Liver (tissue), 3 donors: ENCODE data around the gene SRGAP3.

Experiments
- CTCF ChIP-seq: fragments of 150-350 bp; IDR thresholded peaks from 2 replicates; pipeline ENCODE4 v1.5.1; 2017; ENCODE audit warnings: improper control_type of control experiment, low read depth, low read length; ENCODE audit not compliant: missing input control
- FOXA1 ChIP-seq: IDR thresholded peaks from 2 replicates; pipeline ENCODE4 v1.6.1; 2016; ENCODE audit warnings: antibody characterized with exemption
- GABPA ChIP-seq, 2 donors: IDR thresholded peaks in 1 of 2; conservative IDR thresholded peaks in 1 of 2; 2 replicates each; pipeline ENCODE4 v1.6.1; 2016; ENCODE audit warnings: antibody characterized with exemption in 2 of 2, mild to moderate bottlenecking in 1 of 2, moderate library complexity in 1 of 2
- HNF4A ChIP-seq, 2 donors: conservative IDR thresholded peaks; 2 replicates each; pipeline ENCODE4 v1.6.1; 2016; ENCODE audit warnings: antibody characterized with exemption in 2 of 2, mild to moderate bottlenecking in 2 of 2
- JUND ChIP-seq, 2 donors: IDR thresholded peaks; 2 replicates each; pipeline ENCODE4 v1.6.1; 2016; ENCODE audit warnings: antibody characterized with exemption in 2 of 2
- MAX ChIP-seq: IDR thresholded peaks from 2 replicates; pipeline ENCODE4 v1.6.1; 2016; ENCODE audit warnings: antibody characterized with exemption
- NR2F2 ChIP-seq: IDR thresholded peaks from 2 replicates; pipeline ENCODE4 v1.6.1; 2016; ENCODE audit warnings: antibody characterized with exemption
- RAD21 ChIP-seq, 2 donors: IDR thresholded peaks; 2 replicates each; pipeline ENCODE4 v1.6.1; 2016; ENCODE audit warnings: antibody characterized with exemption in 2 of 2, mild to moderate bottlenecking in 2 of 2
- REST ChIP-seq: IDR thresholded peaks from 2 replicates; pipeline ENCODE4 v1.6.1; 2016; ENCODE audit warnings: antibody characterized with exemption, mild to moderate bottlenecking
- RXRA ChIP-seq, 2 donors: IDR thresholded peaks; 2 replicates each; pipeline ENCODE4 v1.6.1; 2017 to 2018; ENCODE audit warnings: antibody characterized with exemption in 2 of 2, mild to moderate bottlenecking in 1 of 2
- TAF1 ChIP-seq: conservative IDR thresholded peaks from 2 replicates; pipeline ENCODE4 v1.6.1; 2016; ENCODE audit warnings: antibody characterized with exemption, mild to moderate bottlenecking
- YY1 ChIP-seq: IDR thresholded peaks from 2 replicates; pipeline ENCODE4 v1.6.1; 2016; ENCODE audit warnings: antibody characterized with exemption, mild to moderate bottlenecking
- TF ChIP-seq, protein P1 (sequence below): IDR thresholded peaks from 2 replicates; pipeline ENCODE4 v1.6.1; 2016; ENCODE audit warnings: antibody characterized with exemption
- donor health status: healthy.
- donor health status: healthy.

DNA sequence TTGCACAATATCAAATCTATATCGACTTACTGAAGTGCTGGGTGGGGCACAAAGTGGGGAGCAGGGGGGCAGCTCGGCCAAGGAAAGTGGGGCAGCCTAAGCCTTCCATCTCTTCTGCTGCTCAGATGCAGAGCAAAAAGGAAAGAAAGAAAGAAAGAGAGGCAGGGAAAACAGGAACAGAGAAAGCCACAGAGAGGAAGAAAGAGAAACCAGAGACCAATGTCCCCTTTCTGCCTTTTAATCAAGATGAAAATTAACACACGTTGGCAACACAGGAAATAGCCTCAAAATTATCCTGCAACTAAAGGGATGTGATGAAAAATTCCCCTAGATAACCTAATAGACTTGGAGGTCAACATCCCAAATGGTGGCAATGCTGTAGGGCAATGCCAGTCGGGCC is 214.0 kb downstream of the SRGAP3 start:
- TF ChIP-seq CTCF (no peak), REST (no peak), JUND (IDR thresholded peaks at IDR 0.05) (no peak), RXRA (IDR thresholded peaks at IDR 0.05) (no peak), MAX (no peak), RAD21 (IDR thresholded peaks at IDR 0.05) (no peak), GABPA (IDR thresholded peaks at IDR 0.05 in 1 of 2, conservative IDR thresholded peaks at IDR 0.05 in 1 of 2) (no peak), HNF4A (conservative IDR thresholded peaks at IDR 0.05) (no peak), TAF1 (no peak), YY1 (no peak), FOXA1 (no peak), NR2F2 (no peak)
- TF ChIP-seq, protein P1, sequence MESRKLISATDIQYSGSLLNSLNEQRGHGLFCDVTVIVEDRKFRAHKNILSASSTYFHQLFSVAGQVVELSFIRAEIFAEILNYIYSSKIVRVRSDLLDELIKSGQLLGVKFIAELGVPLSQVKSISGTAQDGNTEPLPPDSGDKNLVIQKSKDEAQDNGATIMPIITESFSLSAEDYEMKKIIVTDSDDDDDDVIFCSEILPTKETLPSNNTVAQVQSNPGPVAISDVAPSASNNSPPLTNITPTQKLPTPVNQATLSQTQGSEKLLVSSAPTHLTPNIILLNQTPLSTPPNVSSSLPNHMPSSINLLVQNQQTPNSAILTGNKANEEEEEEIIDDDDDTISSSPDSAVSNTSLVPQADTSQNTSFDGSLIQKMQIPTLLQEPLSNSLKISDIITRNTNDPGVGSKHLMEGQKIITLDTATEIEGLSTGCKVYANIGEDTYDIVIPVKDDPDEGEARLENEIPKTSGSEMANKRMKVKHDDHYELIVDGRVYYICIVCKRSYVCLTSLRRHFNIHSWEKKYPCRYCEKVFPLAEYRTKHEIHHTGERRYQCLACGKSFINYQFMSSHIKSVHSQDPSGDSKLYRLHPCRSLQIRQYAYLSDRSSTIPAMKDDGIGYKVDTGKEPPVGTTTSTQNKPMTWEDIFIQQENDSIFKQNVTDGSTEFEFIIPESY, result no peak
